ENCODE data around the gene ROR1. TPM values are rescaled to one million over a fixed set of nuclear protein-coding genes. Genes with fewer than 3 reads are reported as not detected.

The ROR1 gene
- total and polyA plus RNA-seq, 10 of the 15 experiments (the other 5 are each of a cell fraction or from before 2014, with no cell fraction given) = 0.02 to 0.08 (median 0.05) TPM; not detected in 6

GRCh38 chr1:64184003-64184440 is 410.2 kb downstream of the ROR1 start (continued):
- TF ChIP-seq, protein P1, sequence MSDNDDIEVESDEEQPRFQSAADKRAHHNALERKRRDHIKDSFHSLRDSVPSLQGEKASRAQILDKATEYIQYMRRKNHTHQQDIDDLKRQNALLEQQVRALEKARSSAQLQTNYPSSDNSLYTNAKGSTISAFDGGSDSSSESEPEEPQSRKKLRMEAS (IDR thresholded peaks at IDR 0.05; ENCODE audit: low read depth, low read length) = no peak
- no peak for TF ChIP-seq SREBF2 (IDR thresholded peaks at IDR 0.05; ENCODE audit: low read length)
- no peak for TF ChIP-seq SUZ12 (IDR thresholded peaks at IDR 0.05; ENCODE audit: unreplicated experiment)
- no peak for TF ChIP-seq YY1 (IDR thresholded peaks at IDR 0.05; ENCODE audit: low read depth, low read length)

GRCh38 chr1:64186138-64186897 is 412.5 kb downstream of the ROR1 start:
- Histone ChIP-seq H3K9ac (ENCODE audit: control insufficient read depth, insufficient read depth, low read length) (no peak overlapping the region), H3K79me2 (ENCODE audit: control insufficient read depth, insufficient read depth, low read length) (no peaks in the 10 kb centered on the region), H3K27me3 (replicated peaks in 1 of 2; ENCODE audit: control insufficient read depth in 2 of 2, insufficient read depth in 2 of 2, low read length in 1 of 2) (no peaks in the 10 kb centered on the region), H4K20me1 (ENCODE audit: control insufficient read depth, insufficient read depth) (no peaks in the 10 kb centered on the region), H3K4me2 (ENCODE audit: control insufficient read depth, insufficient read depth) (no peak overlapping the region), H3K27ac (ENCODE audit: control insufficient read depth, insufficient read depth) (no peak overlapping the region), H3K4me3 (no peak overlapping the region), H3K36me3 (ENCODE audit: control insufficient read depth in 2 of 2, insufficient read depth in 2 of 2, low read length in 1 of 2) (no peaks in the 10 kb centered on the region), H3K9me3 (replicated peaks; ENCODE audit: control insufficient read depth, insufficient read depth, low read length) (no peaks in the 10 kb centered on the region), H3K4me1 (ENCODE audit: control insufficient read depth, insufficient read depth, low read length) (no peaks in the 10 kb centered on the region), H2AFZ (ENCODE audit: control insufficient read depth, low read depth, low read length) (no peak overlapping the region)
- FAIRE-seq (no peak), ATAC-seq (no peak), DNase-seq (ENCODE audit: low read depth, low spot score) (no peak)
- ChIA-PET RAD21 (ENCODE audit: unreplicated experiment) (no interaction called here), CTCF (interaction anchor here (1.1 kb wide), 1 partner anchor 42 kb away, joined by 6 read pairs; no protein-coding TSS in a partner anchor), SMC1A (ENCODE audit: uncharacterized antibody, unreplicated experiment) (no interaction called here), POLR2A (no interaction called here)
- intact Hi-C loops (cut with micrococcal nuclease; ENCODE audit: unreplicated experiment) = no loop called here
- in situ Hi-C loops (cut with MboI) = no loop called here
- no TSS peak for BruUV-seq (replicated peaks)
- 65% methylated on average over 10 of the region's 10 CpGs for WGBS (ENCODE audit: insufficient coverage, insufficient replicate concordance, low lambda C conversion rate, missing lambda C conversion rate)
- TF ChIP-seq SPI1 (IDR thresholded peaks at IDR 0.05; ENCODE audit: borderline replicate concordance, insufficient read depth, low read depth, low read length) (peak; percentile 64; the same call in 1 of the 2 replicates), MYC (IDR thresholded peaks at IDR 0.05; ENCODE audit: insufficient read depth, insufficient read length, insufficient replicate concordance, low read length, severe bottlenecking) (no peak), ZNF687 (IDR thresholded peaks at IDR 0.05) (0 out of 2 replicates have a peak, but pooled peaks have one; percentile 8)
